HFFc6 (cell line): ENCODE results near the gene TCF7L1. TPM values are rescaled to one million over a fixed set of nuclear protein-coding genes. Genes with fewer than 3 reads are reported as not detected.

ENCODE experiments used
- DNase-seq: peaks from one replicate; pipeline ENCODE4 v3.0.0-alpha.2; 2018
- H3K27ac Mint-ChIP-seq: 2 replicates; pipeline ENCODE4 v1.8.0; 2020; ENCODE audit warnings: mild to moderate bottlenecking, mixed read lengths
- H3K27me3 Mint-ChIP-seq: 2 replicates; pipeline ENCODE4 v1.8.0; 2021; ENCODE audit warnings: mild to moderate bottlenecking, moderate library complexity, mixed read lengths; ENCODE audit not compliant: insufficient read depth
- H3K36me3 Mint-ChIP-seq: 2 replicates; pipeline ENCODE4 v1.8.0; 2021; ENCODE audit warnings: low read depth, mixed read lengths
- H3K4me1 Mint-ChIP-seq: 2 replicates; pipeline ENCODE4 v1.8.0; 2020; ENCODE audit warnings: low read depth, mixed read lengths
- H3K4me3 Mint-ChIP-seq: 2 replicates; pipeline ENCODE4 v1.8.0; 2020; ENCODE audit warnings: mild to moderate bottlenecking, moderate library complexity, mixed read lengths
- H3K9me3 Mint-ChIP-seq: 2 replicates; pipeline ENCODE4 v1.8.0; 2020; ENCODE audit warnings: mild to moderate bottlenecking, mixed read lengths
- CTCF ChIP-seq: fragments of 200-600 bp; sonication (generic); IDR thresholded peaks from 2 replicates; pipeline ENCODE4 v1.5.0; 2021; ENCODE audit warnings: antibody characterized with exemption, mild to moderate bottlenecking
- total RNA-seq, 6 experiments: library from RNA; stranded (reverse); fragmentation: NEBNext Ultra II Directional; extraction: Animal tissue kit (Norgen Biotek cat#: 25700); gene quantifications; 2 replicates in 1 of 6; 3 replicates in 5 of 6; pipeline ENCODE4 v1.2.3, GENCODE V29; 2021

Gene TCF7L1
- total RNA-seq, 6 experiments from 2014 or later = 2.6 to 10.3 (median 9.4) TPM

- Mint-ChIP-seq H3K9me3 (no peaks in the 10 kb centered on the region), H3K4me3 (no peak overlapping the region), H3K36me3 (peaks cover 27% of the 10 kb centered on the region), H3K4me1 (peaks cover 25% of the 10 kb centered on the region), H3K27ac (no peak overlapping the region), H3K27me3 (no peaks in the 10 kb centered on the region; the same call in none of the 2 replicates)
- no peak for DNase-seq
- TF ChIP-seq CTCF = no peak
Measured at GRCh38 chr2:85357736-85358135, 224.5 kb downstream of the TCF7L1 start.

Other genes starting within 250 kb of the TCF7L1 start
- gene TMSB10, start 227.7 kb upstream of the TCF7L1 start, total RNA-seq = 1,000 to 10,000 TPM; 3,909 to 6,151 (median 5,325) TPM
- 100 to 1,000 TPM in 4 of 6 experiments, 10 to 100 TPM in 2; 95.7 to 105 (median 101) TPM for gene KCMF1, start 162.2 kb upstream of the TCF7L1 start, total RNA-seq
- 100 to 1,000 TPM; 143 to 161 (median 150) TPM for gene TGOLN2, start 194.6 kb downstream of the TCF7L1 start, total RNA-seq
- 10 to 100 TPM; 36.3 to 50.4 (median 39.0) TPM for gene RETSAT, start 221.1 kb downstream of the TCF7L1 start, total RNA-seq
- 10 to 100 TPM in 2 of 6 experiments, 1 to 10 TPM in 4; 7.0 to 10.9 (median 9.3) TPM for gene ELMOD3, start 221.4 kb downstream of the TCF7L1 start, total RNA-seq